Peyer's patch (tissue), 4 donors: ENCODE measurements around the gene ATCAY.

ENCODE experiments used
- CTCF ChIP-seq, 6 experiments: fragments of 450-650 bp in 4 of 6; fragments of 200-600 bp in 2 of 6; sonication (generic) in 1 of 6; IDR thresholded peaks; one replicate each; pipeline ENCODE4 v1.5.1; 2017 to 2019; ENCODE audit warnings: antibody characterized with exemption in 6 of 6, mild to moderate bottlenecking in 3 of 6, moderate library complexity in 1 of 6
- POLR2A ChIP-seq, 2 donors: fragments of 450-650 bp; IDR thresholded peaks; one replicate each; pipeline ENCODE4 v1.5.1; 2017; ENCODE audit warnings: antibody characterized with exemption in 2 of 2, mild to moderate bottlenecking in 2 of 2, moderate library complexity in 2 of 2

GRCh38 chr19:3840804-3841203 lies 39.7 kb upstream of the ATCAY start:
- TF ChIP-seq CTCF (IDR thresholded peaks at IDR 0.05) (no peak), POLR2A (IDR thresholded peaks at IDR 0.05) (no peak)
